22Rv1 (cell line): ENCODE measurements around the gene CKLF.

Experiments
- H3K27ac ChIP-seq: fragments of 450-650 bp; 2 replicates; pipeline ENCODE4 v1.5.1; 2017
- CTCF ChIP-seq: fragments of 450-650 bp; IDR thresholded peaks from 2 replicates; pipeline ENCODE4 v1.5.1; 2017; ENCODE audit warnings: mild to moderate bottlenecking
- ZFX ChIP-seq: fragments of 450-650 bp; IDR thresholded peaks from 2 replicates; pipeline ENCODE4 v1.6.1; 2017; ENCODE audit warnings: antibody characterized with exemption, borderline replicate concordance

CKLF gene

GRCh38 chr16:66521252-66521713 lies 31.1 kb upstream of the CKLF start:
- TF ChIP-seq ZFX = no peak
- H3K27ac ChIP-seq = no peak overlapping the region

GRCh38 chr16:66521951-66522771 lies 30.2 kb upstream of the CKLF start:
- no peak overlapping the region for H3K27ac ChIP-seq
- TF ChIP-seq ZFX (no peak), CTCF (no peak)

GRCh38 chr16:66522816-66523590 lies 29.4 kb upstream of the CKLF start:
- H3K27ac ChIP-seq = no peak overlapping the region
- TF ChIP-seq ZFX = no peak
- TF ChIP-seq CTCF = no peak

- TF ChIP-seq CTCF (no peak), ZFX (no peak)
- H3K27ac ChIP-seq = no peak overlapping the region
Measured at GRCh38 chr16:66523861-66524354, 28.5 kb upstream of the CKLF start.

- no peak overlapping the region for H3K27ac ChIP-seq
Measured at GRCh38 chr16:66524601-66525164, 27.7 kb upstream of the CKLF start.

GRCh38 chr16:66525396-66526180 lies 26.8 kb upstream of the CKLF start:
- no peak overlapping the region for H3K27ac ChIP-seq
- TF ChIP-seq ZFX (no peak), CTCF (no peak)

More at GRCh38 chr16:66524601-66525164, 27.7 kb upstream of the CKLF start:
- TF ChIP-seq CTCF = no peak
- no peak for TF ChIP-seq ZFX

- TF ChIP-seq ZFX (no peak), CTCF (no peak)
- H3K27ac ChIP-seq = no peak overlapping the region
Measured at GRCh38 chr16:66528294-66528693, 24.1 kb upstream of the CKLF start.
